NCI-H146 (cell line): ENCODE measurements around the gene NIPAL1.
"Not testable (repeated sequence)": the region's sequence is repeated elsewhere in the genome, so short reads cannot be mapped to it uniquely, and the experiment has no call there.

ENCODE experiments used
- DNase-seq: peaks from one replicate; lab custom pipeline; 2025; lab: John Stamatoyannopoulos, UW

The NIPAL1 gene

DNA sequence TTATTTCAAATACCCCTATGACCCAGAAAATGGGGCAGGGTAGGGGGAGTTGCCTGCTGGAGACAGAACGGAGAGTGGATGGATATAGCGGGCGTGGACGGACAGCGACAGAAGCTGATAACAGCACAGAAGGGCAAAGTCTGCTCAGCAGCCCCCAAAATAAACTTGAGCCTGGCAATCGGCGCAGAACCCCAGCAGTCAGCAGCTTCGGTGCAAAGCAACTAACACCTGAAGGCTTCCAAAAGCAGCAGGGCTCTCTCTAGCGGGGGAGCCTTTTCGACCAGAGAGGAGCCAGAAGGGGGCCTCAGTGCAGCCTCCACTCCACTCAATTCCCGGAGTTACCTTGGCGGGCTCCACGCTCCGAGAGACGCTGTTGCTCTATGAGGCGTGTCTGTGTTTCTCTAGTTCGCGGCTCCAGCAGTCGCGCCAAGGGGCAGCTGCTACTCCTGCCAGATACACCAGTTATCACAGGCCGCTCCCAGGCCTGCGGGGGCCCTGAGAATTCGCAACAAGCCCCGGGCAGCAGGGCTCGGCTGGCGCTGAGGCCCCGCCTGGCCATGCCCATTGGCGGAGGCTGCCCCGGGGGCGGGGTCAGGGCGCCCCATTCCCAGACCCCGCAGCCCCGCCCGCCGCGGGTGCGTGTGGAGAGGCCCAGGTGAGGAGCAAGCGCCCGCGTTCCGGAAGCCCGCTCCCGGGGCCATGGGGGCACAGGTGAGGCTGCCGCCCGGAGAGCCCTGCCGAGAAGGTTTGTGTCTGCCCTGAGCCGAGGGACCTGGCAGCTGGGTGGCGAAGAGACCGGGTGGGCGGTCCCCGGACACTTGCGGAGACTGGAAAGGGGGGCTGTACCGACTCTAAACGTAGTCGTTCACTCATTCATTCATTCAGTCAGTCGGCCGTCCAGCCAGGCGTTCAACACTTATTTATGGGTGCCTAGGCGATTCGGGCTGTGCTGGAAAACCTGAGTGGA, at the start of gene NIPAL1, which contains the start of gene CNGA1:
Gene NIPAL1 (plus strand): TSS at position 632 of the 967 bp plus-strand sequence. CDS start 68 bp downstream, at position 700.
Gene CNGA1 (minus strand): TSS at position 541 of the 967 bp plus-strand sequence. CDS start 63,992 bp downstream, outside the sequence.
- peak; percentile 95 for DNase-seq

DNA sequence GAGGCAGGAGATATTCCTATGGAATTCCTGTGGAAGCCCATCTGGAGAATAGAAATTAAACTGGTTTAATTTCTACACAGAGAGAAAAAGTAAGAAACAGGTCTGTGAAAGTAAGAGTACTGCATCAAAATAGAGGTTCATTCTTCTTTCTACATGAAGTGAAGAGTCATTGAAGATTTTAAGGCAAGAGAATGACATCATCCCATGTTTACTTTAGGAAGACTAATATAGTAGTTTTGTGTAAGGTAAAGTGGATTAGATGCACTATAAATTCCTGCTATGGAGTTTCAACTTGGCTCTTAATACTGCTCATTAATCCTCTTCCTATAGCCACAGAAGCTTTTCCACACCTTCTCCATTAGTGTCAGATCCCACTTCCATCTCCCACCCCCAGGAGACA, 47.7 kb upstream of the NIPAL1 start:
- DNase-seq, result no peak

DNA sequence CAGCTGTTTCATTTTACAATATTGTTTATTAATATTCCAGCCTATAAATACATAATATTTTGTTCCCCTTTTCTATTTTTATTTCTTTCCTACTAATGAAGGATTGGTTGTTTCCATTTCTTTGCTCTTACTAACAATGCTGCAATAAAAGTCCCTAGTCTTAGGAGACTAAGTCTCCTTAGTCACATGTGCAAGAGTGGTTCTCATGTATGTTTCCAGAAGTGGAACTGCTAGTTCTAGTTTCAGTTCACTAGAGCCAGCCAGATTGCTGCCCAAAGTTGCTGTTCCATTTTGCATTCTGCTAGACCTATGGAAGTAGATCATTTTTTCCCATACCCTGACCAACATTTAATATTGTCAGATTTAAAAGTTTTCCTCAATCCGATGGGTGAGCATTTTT, 44.4 kb upstream of the NIPAL1 start:
- no peak for DNase-seq

DNA sequence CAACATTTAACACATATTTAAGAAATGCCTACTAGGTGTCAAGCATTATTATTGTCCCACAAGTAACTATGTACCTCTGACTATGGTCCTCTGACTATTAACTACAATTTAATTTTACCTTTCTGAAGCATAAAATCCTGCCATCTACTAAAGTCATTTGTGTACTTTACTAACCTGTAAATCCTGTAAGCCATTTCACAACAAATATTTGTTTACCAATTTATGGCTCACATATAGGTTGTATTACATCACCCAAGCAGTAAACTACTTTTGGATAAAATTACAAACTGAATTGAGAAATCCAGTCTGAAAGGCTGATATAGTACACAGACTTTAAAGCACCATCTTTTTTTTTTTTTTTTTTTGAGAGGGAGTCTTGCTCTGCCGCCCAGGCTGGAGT, 43.9 kb upstream of the NIPAL1 start:
- DNase-seq, result no peak

DNA sequence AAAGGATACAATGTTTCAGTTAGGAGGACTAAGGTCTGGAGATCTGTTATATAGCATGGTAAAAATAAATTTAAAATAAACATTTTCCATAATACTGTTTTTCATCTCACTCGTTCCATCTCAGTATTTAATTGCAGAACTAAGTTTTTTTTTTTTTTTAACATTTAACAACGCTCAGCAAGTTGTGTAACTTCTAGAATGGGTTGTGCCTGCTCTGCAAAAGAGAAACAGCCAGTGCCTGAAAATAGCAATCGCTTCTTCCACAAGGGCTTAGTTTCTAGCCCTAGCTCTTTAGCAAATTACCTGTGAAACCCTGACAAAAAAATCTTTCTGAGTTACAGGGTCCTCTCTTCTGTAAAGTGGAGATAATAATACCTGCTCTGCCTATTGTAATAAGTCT, 42.0 kb upstream of the NIPAL1 start:
- DNase-seq, result no peak

DNA sequence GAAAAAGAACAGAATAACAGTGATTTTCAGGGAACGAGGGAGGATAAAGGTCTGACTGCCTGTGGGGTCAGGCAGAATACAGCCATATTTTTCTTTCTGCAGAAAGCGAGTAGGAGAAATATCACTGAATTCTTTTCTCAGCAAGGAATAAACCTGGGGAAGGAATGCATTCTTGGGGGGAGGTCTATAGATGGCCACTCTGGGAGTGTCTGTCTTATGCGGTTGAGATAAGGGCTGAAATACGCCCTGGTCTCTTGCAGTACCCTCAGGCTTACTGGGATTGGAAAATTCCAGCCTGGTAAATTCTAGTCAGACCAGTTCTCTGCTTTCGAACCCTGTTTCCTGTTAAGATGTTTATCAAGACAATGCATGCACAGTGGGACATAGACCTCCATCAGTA, 26.4 kb upstream of the NIPAL1 start:
- no peak for DNase-seq

DNA sequence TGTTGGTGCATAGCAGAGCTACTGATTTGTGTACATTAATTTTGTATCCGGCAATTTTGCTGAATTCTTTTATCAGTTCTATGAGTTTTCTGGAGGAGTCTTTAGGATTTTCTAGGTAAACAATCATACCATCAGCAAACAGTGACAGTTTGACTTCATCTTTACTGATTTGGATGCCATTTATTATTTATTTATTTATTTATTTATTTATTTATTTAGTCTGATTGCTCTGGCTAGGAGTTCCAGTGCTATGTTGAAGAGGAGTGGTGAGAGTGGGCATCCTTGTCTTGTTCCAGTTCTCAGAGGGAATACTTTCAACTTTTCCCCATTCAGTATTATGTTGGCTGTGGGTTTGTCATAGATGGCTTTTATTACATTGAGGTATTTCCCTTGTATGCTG, 24.1 kb upstream of the NIPAL1 start:
- DNase-seq, result not testable (repeated sequence)

DNA sequence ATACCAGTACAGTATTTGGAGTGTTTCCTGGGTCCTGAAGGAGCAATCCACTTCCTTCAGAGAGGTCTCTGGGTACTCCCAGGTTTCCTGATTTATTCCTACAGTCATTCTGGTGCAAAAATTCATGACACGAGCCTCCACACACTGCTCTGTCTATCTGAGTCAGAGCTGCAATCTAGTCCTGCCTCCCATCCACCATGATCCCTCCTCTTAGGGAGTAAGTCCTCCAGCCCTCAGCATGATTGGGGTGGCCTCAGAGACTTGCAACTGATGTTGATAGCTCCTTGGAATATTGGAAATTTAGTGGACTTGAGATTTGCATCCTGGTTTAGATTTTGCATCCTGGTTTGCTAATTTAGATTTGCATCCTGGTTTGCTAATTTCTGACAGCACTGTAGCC, 20.6 kb upstream of the NIPAL1 start:
- no peak for DNase-seq

DNA sequence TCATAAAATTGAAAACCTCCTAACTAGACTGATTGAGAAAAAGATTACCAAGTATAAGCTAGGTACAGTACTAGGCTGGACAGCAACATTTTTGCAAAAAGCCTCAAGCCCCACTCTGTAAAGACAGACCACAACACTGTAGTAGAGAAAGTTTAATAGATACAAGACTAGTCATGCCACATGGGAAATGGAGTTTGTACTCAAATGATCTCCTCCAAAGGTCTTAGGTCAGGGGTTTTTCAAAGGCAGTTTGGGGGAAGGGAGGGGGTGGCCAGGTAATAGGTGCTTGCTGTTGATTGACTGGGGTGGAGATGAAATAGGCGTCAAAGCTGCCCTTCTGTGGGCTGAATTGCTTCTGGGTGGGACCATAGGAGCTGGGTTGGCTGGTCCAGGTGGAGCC, 14.3 kb upstream of the NIPAL1 start:
- no peak for DNase-seq

DNA sequence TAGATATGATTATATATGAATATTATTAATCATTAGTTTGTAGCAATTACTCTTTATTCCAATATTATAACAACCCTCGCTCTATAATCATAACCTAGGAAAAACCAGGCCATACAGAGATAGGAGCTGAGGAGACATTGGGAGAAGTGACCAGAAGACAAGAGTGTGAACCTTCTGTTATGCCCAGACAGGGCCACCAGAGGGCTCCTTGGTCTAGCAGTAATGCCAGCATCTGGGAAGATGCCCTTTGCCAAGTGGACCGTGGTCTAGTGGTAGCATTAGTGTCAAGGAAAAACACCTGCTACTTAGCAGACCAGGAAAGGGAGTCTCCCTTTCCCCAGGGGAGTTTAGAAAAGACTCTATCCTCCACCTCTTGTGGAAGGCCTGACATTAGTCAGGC, 13.0 kb upstream of the NIPAL1 start:
- DNase-seq, result peak; percentile 17

DNA sequence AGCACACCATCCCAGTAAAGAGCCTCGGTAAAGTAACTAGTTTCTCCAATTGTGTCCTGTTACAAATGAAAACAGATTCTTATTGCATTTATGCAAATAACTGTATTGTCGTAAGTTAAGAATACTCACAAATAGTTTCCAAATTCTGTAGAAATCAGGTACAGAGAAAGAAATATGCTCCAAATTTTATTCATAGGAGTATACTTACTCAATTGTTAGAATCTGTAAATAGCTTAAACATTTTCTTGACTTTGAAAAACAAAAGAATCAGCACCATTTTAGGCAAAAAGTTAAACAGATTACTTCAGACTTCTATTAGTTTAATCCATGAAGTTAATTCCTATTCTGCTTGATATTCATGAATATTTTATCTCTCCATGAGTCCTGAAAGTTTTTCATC, 10.8 kb upstream of the NIPAL1 start:
- DNase-seq, result no peak

DNA sequence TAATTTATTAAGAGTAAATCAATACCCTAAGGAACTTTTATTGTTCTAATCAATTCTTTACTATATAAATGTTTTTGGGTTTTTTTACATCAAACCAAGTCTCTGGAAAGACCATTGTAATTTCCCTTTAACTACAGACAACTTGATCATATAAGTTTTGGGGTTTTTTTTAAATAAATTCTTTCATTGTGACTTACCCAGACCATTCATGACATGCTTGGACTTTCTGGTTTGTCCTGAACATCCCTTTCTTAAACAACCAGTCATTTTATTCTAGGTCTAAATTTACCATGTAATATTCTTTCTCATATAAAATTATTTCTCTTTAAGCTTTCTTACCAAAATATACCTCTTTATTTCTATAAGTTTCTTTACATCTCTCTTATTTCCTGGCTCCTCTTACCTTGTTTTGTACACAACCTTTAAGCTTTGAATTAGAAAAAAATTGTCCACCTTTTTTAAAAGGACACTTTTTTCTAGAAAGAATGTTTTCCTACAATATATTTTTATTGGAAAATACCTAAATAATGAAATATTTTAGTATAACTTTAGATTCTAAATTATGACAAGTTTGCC, 8.5 kb upstream of the NIPAL1 start:
- no peak for DNase-seq

DNA sequence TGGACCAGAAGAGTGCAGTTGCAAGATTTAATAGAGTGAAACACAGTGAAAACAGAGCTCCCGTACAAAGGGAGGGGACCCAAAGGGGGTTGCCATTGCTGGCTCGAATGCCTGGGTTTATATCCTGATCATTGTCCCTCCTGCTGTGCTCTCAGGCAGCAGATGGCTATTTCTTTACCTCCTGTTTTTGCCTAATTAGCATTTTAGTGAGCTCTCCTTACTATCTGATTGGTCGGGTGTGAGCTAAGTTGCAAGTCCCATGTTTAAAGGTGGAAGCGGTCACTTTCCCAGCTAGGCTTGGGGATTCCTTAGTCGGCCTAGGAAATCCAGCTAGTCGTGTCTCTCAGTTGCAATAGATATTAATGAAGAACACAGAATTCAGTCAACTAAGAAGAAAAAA, 5.7 kb upstream of the NIPAL1 start:
- DNase-seq, result not testable (repeated sequence)

DNA sequence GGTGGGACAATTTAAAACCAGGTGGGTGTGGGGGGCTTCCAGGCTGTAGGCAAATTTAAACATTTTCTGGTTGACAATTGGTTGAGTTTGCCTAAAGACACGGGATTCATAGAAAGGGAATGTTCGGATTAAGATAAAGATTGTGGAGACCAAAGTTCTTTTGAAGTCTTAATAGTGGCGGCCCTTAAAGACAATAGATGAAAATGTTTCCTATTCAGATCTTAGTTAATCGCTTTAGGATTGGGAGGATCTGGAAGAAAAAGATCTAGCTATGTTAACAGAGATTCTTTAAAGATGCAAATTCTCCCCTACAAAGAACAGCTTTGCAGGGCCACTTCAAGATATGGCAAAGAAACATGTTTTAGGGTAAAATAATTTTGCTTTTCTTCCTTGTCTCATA, 4.8 kb upstream of the NIPAL1 start:
- DNase-seq, result no peak

DNA sequence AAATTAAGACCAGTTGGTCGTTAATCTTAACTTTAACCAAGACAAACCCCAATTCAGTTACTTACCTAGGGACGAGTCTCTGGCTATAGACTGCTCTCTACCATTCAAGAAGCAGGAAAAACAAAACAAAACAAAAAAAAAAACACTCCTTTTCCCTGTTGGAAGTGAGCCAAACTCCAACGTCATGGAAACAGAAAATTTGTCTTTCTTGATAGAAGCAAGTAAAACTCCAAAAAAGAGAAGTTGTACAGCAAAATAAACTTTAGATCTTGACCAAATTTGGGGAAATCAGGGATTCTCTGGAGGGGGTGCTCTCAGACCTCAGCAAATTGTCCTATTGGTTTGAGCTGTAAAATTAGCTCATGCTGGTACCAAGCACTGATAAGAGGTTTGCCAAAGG, 3.7 kb upstream of the NIPAL1 start:
- DNase-seq, result no peak

DNA sequence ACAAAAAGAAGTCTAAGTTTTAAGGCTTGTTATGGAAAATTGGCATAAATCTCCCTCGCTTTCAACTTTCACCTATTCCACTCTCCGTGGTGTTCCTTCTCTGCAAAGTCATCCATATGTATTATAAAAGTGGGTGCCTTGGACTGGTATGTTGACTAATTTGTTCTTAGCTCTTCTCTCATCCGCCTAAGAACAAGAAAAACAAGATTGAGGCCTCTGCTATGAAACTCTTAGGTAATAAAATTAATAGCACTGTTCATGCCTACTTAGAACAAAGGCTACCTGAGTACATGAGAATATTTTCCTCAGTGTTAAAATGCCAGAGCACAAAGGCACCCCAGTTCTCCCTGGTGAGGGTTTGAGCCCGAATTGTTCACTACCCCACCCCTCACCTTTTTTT, 1.4 kb upstream of the NIPAL1 start:
- no peak for DNase-seq

DNA sequence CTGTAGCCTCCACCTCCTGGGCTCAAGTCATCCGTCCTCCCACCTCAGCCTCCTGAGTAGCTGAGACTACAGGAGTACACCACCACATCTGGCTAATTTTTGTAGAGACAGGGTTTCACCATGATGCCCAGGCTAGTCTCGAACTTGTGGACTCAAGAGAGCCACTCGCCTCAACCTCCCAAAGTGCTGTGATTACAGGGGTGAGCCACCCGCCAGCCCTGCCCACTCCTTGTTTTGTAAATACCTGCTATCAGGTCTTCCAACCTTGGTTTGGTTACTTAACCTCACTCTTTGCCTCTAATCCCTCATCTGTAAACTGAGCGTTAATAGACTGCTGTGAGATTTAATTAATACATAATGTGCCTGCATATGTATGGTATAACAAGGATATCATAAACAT, 894 bp upstream of the NIPAL1 start:
- no peak for DNase-seq

DNA sequence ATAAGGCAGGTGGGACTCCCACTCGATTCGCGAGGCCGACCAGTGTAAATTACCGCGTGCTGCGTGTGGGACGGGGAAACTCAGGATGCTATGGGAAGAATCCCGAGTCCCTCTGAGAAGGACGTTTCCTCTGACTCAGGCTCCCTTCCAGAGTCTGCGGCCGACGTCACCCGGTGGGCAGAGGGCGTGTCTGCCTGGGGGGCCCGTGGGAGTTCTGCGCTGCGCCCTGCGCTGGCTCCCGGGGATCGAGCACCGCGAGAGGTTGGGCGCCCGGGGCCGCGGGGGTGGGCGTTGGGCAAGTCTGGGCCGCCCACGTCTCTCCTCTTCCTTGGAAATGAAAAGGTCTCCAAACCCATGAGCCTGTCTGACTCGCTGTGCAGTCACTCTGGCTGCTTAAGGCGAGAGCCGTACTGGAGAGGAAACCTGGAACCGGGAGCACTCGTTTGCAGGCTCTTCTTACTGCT, 568 bp downstream of the NIPAL1 start:
- DNase-seq, result peak; percentile 58

DNA sequence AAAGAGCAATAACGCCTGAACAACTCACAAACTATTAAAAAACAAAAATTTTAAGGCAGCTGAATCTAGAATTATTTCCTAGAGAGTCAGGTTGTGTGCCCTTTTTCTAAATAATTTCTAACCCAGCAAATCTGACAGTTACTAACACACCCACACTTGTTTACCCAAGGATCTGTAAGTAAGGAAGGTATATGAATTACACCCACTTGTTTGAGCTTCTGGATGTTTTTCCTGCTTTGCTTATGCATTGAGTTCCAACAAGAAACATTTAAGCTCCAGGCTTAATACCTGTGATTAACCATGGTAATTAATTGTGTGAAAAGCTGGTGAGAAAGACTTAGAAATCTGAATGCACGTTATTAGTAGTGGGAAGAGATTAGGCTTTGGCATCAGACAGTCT, 1.5 kb downstream of the NIPAL1 start:
- DNase-seq, result no peak

DNA sequence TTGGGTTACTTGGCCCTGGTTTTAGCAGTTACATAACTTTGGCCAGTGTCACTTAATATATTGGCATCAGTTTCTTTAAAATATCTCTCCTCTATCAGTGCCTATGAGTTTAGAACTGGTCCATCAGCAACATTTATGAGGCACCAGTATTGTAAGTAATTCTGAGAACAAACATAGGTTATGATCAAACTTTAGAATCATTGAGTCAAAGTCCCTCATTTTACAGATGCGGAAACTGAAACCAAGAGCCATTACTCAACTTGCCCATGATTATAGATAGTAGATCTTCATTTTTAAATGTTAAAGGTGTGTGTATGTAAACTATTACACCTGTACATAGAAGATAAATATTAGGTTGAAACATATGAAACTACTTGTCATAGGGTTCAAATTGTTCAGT, 4.5 kb downstream of the NIPAL1 start:
- no peak for DNase-seq

DNA sequence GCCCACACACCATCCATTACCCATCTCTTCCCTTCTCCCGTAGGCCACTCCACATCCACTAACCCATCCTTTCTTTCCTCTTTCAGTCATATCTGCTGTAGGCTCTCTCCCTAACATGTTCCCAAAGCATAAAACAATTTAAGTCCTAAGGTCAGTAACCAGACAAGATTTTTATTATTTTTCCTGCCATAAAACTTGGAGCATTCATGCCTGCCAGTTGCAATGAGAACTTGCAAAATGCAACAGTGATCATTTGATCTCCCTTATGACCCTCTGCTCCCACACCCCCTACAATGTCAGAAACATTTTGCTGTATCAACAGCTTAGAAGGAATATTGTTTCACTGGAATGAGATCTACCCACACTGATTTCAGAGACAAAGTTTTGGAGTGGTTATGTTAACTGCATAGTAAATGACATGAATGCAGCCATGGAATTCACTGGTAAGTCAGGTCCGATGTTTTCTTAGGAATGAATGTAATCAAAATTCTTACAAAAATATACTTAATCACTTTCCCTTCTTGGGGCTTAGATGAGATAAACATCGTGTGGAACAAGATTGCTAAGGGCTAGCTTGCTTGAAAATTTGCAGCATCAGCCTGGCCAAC, 5.7 kb downstream of the NIPAL1 start:
- no peak for DNase-seq

DNA sequence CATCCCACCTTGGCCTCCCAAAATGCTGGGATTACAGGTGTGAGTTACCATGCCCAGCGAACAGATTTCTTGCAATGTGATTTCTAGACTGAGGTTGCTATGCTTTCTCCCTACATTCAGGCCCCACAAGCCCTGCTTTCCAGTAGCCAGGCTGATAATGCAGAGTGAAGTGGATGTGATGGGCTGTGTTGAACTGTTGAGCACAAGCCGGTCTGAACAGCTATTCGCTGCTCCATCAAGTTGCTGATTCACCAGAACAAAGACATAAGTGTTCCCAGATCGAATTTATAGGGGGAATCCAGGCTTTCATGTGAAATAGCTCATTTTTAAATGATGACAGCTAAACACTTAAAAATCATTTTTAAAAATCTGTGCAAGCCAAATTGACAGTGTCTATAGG, 8.0 kb downstream of the NIPAL1 start:
- DNase-seq, result no peak

DNA sequence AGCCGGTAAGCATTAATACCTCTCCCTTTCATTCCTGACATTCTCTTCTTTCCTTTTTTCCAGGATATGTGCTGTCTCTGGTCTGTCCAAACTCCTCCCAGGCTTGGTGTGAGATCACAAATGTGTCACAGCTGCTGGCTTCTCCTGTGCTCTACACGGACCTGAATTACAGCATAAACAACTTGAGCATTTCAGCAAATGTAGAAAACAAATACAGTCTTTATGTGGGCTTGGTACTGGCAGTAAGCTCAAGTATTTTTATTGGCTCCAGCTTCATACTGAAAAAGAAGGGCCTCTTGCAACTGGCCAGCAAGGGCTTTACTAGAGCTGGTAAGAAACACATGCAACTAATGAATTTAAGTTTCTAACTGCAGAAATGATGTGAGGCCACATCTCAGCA, 8.4 kb downstream of the NIPAL1 start:
- DNase-seq, result no peak
